Panc1 (cell line): ENCODE results near the gene HRCT1. TPM values are rescaled to one million over a fixed set of nuclear protein-coding genes. Genes with fewer than 3 reads are reported as not detected.

Experiments used
- ATAC-seq: fragments of 200-7000 bp; cut with Tn5 transposase; 2 replicates; pipeline ENCODE4 v1.9.1; 2020; ENCODE audit warnings: mild to moderate bottlenecking, moderate library complexity
- BruUV-seq: library from RNA; stranded (reverse); fragments of 400-500 nt; replicated peaks from 2 replicates; lab custom pipeline; 2021; lab: Mats Ljungman, UMichigan
- CTCF ChIA-PET: fragments of 300-600 bp; sonication (Branson Sonifier 250); formaldehyde crosslinking; loops from one replicate; lab custom pipeline; 2022; ENCODE audit warnings: antibody characterized with exemption; lab: Charles Lee
- POLR2A ChIA-PET: fragments of 300-600 bp; sonication (Branson Sonifier 250); formaldehyde crosslinking; loops from one replicate; lab custom pipeline; 2022; ENCODE audit warnings: antibody characterized with exemption; lab: Charles Lee
- DNase-seq: peaks from one replicate; pipeline ENCODE4 v3.0.0-alpha.2; 2010; ENCODE audit warnings: low read depth, low spot score
- H3K27ac ChIP-seq: 2 replicates; pipeline ENCODE4 v1.5.1; 2011; ENCODE audit warnings: mild to moderate bottlenecking, low read length, inconsistent platforms
- H3K27me3 ChIP-seq: fragments of 200-500 bp; sonication (Bioruptor generic); 2 replicates; pipeline ENCODE4 v1.6.0; 2014; ENCODE audit warnings: low read length, inconsistent platforms; ENCODE audit not compliant: control insufficient read depth, insufficient read depth
- H3K36me3 ChIP-seq: fragments of 200-500 bp; sonication (Bioruptor generic); 2 replicates; pipeline ENCODE4 v1.5.1; 2014; ENCODE audit warnings: inconsistent platforms, mild to moderate bottlenecking, low read length, moderate library complexity; ENCODE audit not compliant: control insufficient read depth, insufficient read depth
- H3K4me1 ChIP-seq: 2 replicates; pipeline ENCODE4 v1.5.1; 2011; ENCODE audit warnings: inconsistent platforms, mild to moderate bottlenecking, low read length, moderate library complexity; ENCODE audit not compliant: control insufficient read depth, insufficient read depth
- H3K4me3 ChIP-seq, 2 experiments: 2 replicates each; pipeline ENCODE4 v1.5.1; 2011 to 2012; ENCODE audit warnings: low read depth in 2 of 2, low read length in 2 of 2, mild to moderate bottlenecking in 2 of 2, inconsistent platforms in 1 of 2, moderate library complexity in 1 of 2
- H3K9me3 ChIP-seq: fragments of 200-500 bp; sonication (Bioruptor generic); 2 replicates; pipeline ENCODE4 v1.5.1; 2014; ENCODE audit warnings: low read depth, mild to moderate bottlenecking, inconsistent platforms, low read length, moderate library complexity; ENCODE audit not compliant: control insufficient read depth, insufficient read depth
- POLR2AphosphoS5 ChIP-seq: IDR thresholded peaks from 2 replicates; pipeline ENCODE4 v1.6.1; 2012; ENCODE audit warnings: mild to moderate bottlenecking, low read depth, low read length, moderate library complexity
- SIN3A ChIP-seq: IDR thresholded peaks from 2 replicates; pipeline ENCODE4 v1.6.1; 2012; ENCODE audit warnings: low read depth, mild to moderate bottlenecking, low read length, moderate library complexity, borderline replicate concordance; ENCODE audit not compliant: insufficient read depth
- TCF7L2 ChIP-seq: IDR thresholded peaks from 2 replicates; pipeline ENCODE4 v1.6.1; 2011; ENCODE audit warnings: mild to moderate bottlenecking, low read depth, low read length, inconsistent platforms
- in situ Hi-C: cut with HindIII; loops from 2 replicates; pipeline ENCODE4 v1.10.0; 2016; ENCODE audit warnings: low sequenced_read_pairs, low pct_unique_long_range_greater_than_20kb
- intact Hi-C: fragments of 100-400 bp; cut with micrococcal nuclease; formaldehyde crosslinking; loops from one replicate; pipeline ENCODE4 v1.10.0; 2022; ENCODE audit not compliant: unreplicated experiment
- total RNA-seq: library from RNA; stranded (reverse); gene quantifications from one replicate; pipeline ENCODE4 v1.2.1, GENCODE V29; 2021; ENCODE audit not compliant: unreplicated experiment
- TF ChIP-seq, protein P1 (sequence below), 2 experiments: IDR thresholded peaks; 2 replicates each; pipeline ENCODE4 v1.6.1; 2011 to 2012; ENCODE audit warnings: low read depth in 2 of 2, control low read depth in 1 of 2, low read length in 1 of 2, mild to moderate bottlenecking in 1 of 2, moderate library complexity in 1 of 2; ENCODE audit not compliant: insufficient read depth in 1 of 2
- TF ChIP-seq, protein P2 (sequence below): fragments of 450-650 bp; IDR thresholded peaks from 2 replicates; pipeline ENCODE4 v1.5.1; 2017; ENCODE audit warnings: mild to moderate bottlenecking

HRCT1 gene
- total RNA-seq, 1 experiment from 2014 or later = not detected

DNA sequence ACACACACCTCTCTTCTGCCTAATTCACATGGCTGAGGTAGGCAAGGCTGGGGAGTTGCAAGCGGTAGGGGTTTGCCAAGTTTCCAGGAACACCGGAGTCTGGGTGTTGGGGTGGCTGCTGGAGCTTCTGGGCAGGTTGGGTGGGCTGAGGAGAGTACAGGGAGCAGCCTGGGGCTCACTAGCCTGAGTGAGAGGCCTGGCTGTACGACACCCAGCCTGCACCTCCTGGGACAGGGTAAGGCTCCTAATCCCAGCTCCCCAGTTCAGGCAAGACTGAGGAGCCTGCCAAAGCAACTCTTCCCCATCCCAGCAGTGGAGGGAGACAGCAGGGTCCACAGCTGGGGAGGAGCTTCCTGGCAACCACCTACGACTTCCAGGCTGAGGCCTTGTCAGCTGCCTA lies 11.3 kb downstream of the HRCT1 start:
- 0 out of 2 replicates have a peak, but pooled peaks cover 5% of the 10 kb centered on the region for H3K4me1 ChIP-seq
- DNase-seq = no peak
- ChIA-PET CTCF (no interaction called here), POLR2A (no interaction called here)
- no peaks in the 10 kb centered on the region for H3K36me3 ChIP-seq
- H3K27ac ChIP-seq = no peak overlapping the region
- no peak for ATAC-seq
- BruUV-seq = no TSS peak
- no peaks in the 10 kb centered on the region for H3K9me3 ChIP-seq
- TF ChIP-seq SIN3A (no peak), POLR2AphosphoS5 (no peak), TCF7L2 (no peak)
- TF ChIP-seq, protein P1, sequence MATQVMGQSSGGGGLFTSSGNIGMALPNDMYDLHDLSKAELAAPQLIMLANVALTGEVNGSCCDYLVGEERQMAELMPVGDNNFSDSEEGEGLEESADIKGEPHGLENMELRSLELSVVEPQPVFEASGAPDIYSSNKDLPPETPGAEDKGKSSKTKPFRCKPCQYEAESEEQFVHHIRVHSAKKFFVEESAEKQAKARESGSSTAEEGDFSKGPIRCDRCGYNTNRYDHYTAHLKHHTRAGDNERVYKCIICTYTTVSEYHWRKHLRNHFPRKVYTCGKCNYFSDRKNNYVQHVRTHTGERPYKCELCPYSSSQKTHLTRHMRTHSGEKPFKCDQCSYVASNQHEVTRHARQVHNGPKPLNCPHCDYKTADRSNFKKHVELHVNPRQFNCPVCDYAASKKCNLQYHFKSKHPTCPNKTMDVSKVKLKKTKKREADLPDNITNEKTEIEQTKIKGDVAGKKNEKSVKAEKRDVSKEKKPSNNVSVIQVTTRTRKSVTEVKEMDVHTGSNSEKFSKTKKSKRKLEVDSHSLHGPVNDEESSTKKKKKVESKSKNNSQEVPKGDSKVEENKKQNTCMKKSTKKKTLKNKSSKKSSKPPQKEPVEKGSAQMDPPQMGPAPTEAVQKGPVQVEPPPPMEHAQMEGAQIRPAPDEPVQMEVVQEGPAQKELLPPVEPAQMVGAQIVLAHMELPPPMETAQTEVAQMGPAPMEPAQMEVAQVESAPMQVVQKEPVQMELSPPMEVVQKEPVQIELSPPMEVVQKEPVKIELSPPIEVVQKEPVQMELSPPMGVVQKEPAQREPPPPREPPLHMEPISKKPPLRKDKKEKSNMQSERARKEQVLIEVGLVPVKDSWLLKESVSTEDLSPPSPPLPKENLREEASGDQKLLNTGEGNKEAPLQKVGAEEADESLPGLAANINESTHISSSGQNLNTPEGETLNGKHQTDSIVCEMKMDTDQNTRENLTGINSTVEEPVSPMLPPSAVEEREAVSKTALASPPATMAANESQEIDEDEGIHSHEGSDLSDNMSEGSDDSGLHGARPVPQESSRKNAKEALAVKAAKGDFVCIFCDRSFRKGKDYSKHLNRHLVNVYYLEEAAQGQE (IDR thresholded peaks at IDR 0.05; ENCODE audit: insufficient read depth in 1 of 2, low read depth in 2 of 2, low read length in 1 of 2) = no peak
- TF ChIP-seq, protein P2, sequence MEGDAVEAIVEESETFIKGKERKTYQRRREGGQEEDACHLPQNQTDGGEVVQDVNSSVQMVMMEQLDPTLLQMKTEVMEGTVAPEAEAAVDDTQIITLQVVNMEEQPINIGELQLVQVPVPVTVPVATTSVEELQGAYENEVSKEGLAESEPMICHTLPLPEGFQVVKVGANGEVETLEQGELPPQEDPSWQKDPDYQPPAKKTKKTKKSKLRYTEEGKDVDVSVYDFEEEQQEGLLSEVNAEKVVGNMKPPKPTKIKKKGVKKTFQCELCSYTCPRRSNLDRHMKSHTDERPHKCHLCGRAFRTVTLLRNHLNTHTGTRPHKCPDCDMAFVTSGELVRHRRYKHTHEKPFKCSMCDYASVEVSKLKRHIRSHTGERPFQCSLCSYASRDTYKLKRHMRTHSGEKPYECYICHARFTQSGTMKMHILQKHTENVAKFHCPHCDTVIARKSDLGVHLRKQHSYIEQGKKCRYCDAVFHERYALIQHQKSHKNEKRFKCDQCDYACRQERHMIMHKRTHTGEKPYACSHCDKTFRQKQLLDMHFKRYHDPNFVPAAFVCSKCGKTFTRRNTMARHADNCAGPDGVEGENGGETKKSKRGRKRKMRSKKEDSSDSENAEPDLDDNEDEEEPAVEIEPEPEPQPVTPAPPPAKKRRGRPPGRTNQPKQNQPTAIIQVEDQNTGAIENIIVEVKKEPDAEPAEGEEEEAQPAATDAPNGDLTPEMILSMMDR = no peak
- no peak overlapping the region for H3K4me3 ChIP-seq
- in situ Hi-C loops = no loop called here
- intact Hi-C loops = no loop called here
- H3K27me3 ChIP-seq = no peaks in the 10 kb centered on the region

DNA sequence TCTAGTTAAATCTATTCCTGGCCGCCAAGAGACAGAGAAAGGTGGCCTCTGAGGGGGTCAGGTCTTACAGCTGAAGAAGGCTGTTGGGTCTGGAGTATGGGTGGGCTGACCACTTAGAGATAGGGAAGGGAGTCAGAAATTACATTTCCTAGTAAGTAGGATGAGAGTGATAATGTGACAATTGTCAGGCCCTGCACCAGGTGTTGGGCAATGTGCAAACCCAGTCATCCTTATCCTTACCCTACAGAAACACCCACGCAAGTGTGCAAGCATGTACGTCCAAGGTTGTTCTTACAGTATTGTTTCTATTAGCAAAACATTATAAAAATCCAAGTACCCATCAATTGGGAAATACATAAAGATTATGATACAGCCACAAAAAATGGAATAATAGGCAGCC lies 12.8 kb downstream of the HRCT1 start:
- Histone ChIP-seq H3K4me1 (peaks cover 6% of the 10 kb centered on the region), H3K27ac (no peak overlapping the region), H3K9me3 (no peaks in the 10 kb centered on the region), H3K4me3 (no peak overlapping the region), H3K27me3 (no peaks in the 10 kb centered on the region), H3K36me3 (no peaks in the 10 kb centered on the region)
- CTCF ChIA-PET = no interaction called here
- no TSS peak for BruUV-seq
- in situ Hi-C loops (no loop called here), intact Hi-C loops (no loop called here)
- POLR2A ChIA-PET = interaction anchor here (0.5 kb wide), 1 partner anchor 137 kb away, joined by 7 read pairs; no protein-coding TSS in a partner anchor
- ATAC-seq (no peak), DNase-seq (no peak)
- TF ChIP-seq TCF7L2 (no peak), SIN3A (no peak), POLR2AphosphoS5 (no peak)
- TF ChIP-seq, protein P1 (IDR thresholded peaks at IDR 0.05; ENCODE audit: insufficient read depth in 1 of 2, low read depth in 2 of 2, low read length in 1 of 2) = no peak
- TF ChIP-seq, protein P2 = no peak
